Activated naive CD4-positive, alpha-beta T cell treated with anti-CD3 and anti-CD28 coated beads, Interleukin-2, amount 50 U/mL, for 24 hours (primary cell): ENCODE data around the gene C14orf39.

Experiments used
- H3K27ac Mint-ChIP-seq: one replicate; pipeline ENCODE4 v1.8.0; 2021; ENCODE audit warnings: mild to moderate bottlenecking, mixed read lengths
- H3K27me3 Mint-ChIP-seq: one replicate; pipeline ENCODE4 v1.8.0; 2021; ENCODE audit warnings: mixed read lengths
- H3K36me3 Mint-ChIP-seq: one replicate; pipeline ENCODE4 v1.8.0; 2021; ENCODE audit warnings: mixed read lengths
- H3K4me1 Mint-ChIP-seq: one replicate; pipeline ENCODE4 v1.8.0; 2021; ENCODE audit warnings: mixed read lengths
- H3K4me3 Mint-ChIP-seq: one replicate; pipeline ENCODE4 v1.8.0; 2021; ENCODE audit warnings: mild to moderate bottlenecking, mixed read lengths
- H3K9me3 Mint-ChIP-seq: one replicate; pipeline ENCODE4 v1.8.0; 2021; ENCODE audit warnings: mixed read lengths

Gene C14orf39

GRCh38 chr14:60485598-60486251 is at the start of gene C14orf39:
Gene C14orf39, minus strand, starts transcription at chr14:60486063. Its CDS starts 985 bp downstream, at chr14:60485078.
- Mint-ChIP-seq H3K4me3 (no peak within 1 kb of the TSS), H3K27ac (no peak within 1 kb of the TSS), H3K9me3 (peaks cover 3% of the 10 kb centered on the region), H3K4me1 (no peaks in the 10 kb centered on the region), H3K36me3 (no peaks in the 10 kb centered on the region), H3K27me3 (peaks cover 26% of the 10 kb centered on the region)

- Mint-ChIP-seq H3K27me3 (peaks cover 23% of the 10 kb centered on the region), H3K9me3 (no peaks in the 10 kb centered on the region), H3K4me1 (no peaks in the 10 kb centered on the region), H3K27ac (no peak overlapping the region), H3K4me3 (no peak overlapping the region), H3K36me3 (no peaks in the 10 kb centered on the region)
Observed at GRCh38 chr14:60532442-60532841, 46.6 kb upstream of the C14orf39 start.

- Mint-ChIP-seq H3K4me3 (peak overlapping the region; percentile 40), H3K27ac (no peak overlapping the region), H3K27me3 (peaks cover 53% of the 10 kb centered on the region), H3K36me3 (peaks cover 2% of the 10 kb centered on the region), H3K9me3 (no peaks in the 10 kb centered on the region), H3K4me1 (peaks cover 19% of the 10 kb centered on the region)
Observed at GRCh38 chr14:60515511-60516289, 29.8 kb upstream of the C14orf39 start.

- H3K27me3 Mint-ChIP-seq, result peaks cover 50% of the 10 kb centered on the region
- H3K4me1 Mint-ChIP-seq, result peaks cover 23% of the 10 kb centered on the region
- peaks cover 2% of the 10 kb centered on the region for H3K36me3 Mint-ChIP-seq
- H3K27ac Mint-ChIP-seq, result no peak overlapping the region
- no peaks in the 10 kb centered on the region for H3K9me3 Mint-ChIP-seq
- peak overlapping the region; percentile 58 for H3K4me3 Mint-ChIP-seq
Observed at GRCh38 chr14:60514741-60515491, 29.1 kb upstream of the C14orf39 start.

- H3K4me3 Mint-ChIP-seq, result peak overlapping the region; percentile 58
- no peak overlapping the region for H3K27ac Mint-ChIP-seq
- H3K9me3 Mint-ChIP-seq, result no peaks in the 10 kb centered on the region
- H3K27me3 Mint-ChIP-seq, result peaks cover 54% of the 10 kb centered on the region
- H3K4me1 Mint-ChIP-seq, result peaks cover 26% of the 10 kb centered on the region
- H3K36me3 Mint-ChIP-seq, result peaks cover 2% of the 10 kb centered on the region
Observed at GRCh38 chr14:60514378-60514740, 28.5 kb upstream of the C14orf39 start.

GRCh38 chr14:60512973-60513571 is 27.2 kb upstream of the C14orf39 start:
- no peak overlapping the region for H3K4me3 Mint-ChIP-seq
- no peak overlapping the region for H3K27ac Mint-ChIP-seq
- peaks cover 56% of the 10 kb centered on the region for H3K27me3 Mint-ChIP-seq
- H3K9me3 Mint-ChIP-seq, result no peaks in the 10 kb centered on the region
- peaks cover 2% of the 10 kb centered on the region for H3K36me3 Mint-ChIP-seq
- H3K4me1 Mint-ChIP-seq, result peaks cover 27% of the 10 kb centered on the region

- H3K27me3 Mint-ChIP-seq, result peaks cover 58% of the 10 kb centered on the region
- H3K9me3 Mint-ChIP-seq, result no peaks in the 10 kb centered on the region
- no peak overlapping the region for H3K27ac Mint-ChIP-seq
- peaks cover 33% of the 10 kb centered on the region for H3K4me1 Mint-ChIP-seq
- H3K4me3 Mint-ChIP-seq, result no peak overlapping the region
- H3K36me3 Mint-ChIP-seq, result peaks cover 2% of the 10 kb centered on the region
Observed at GRCh38 chr14:60512126-60512525, 26.3 kb upstream of the C14orf39 start.

GRCh38 chr14:60510951-60511599 is 25.2 kb upstream of the C14orf39 start:
- Mint-ChIP-seq H3K9me3 (no peaks in the 10 kb centered on the region), H3K27me3 (peaks cover 51% of the 10 kb centered on the region), H3K4me3 (peak overlapping the region; percentile 68), H3K36me3 (peaks cover under 1% of the 10 kb centered on the region), H3K27ac (no peak overlapping the region), H3K4me1 (peaks cover 29% of the 10 kb centered on the region)

- Mint-ChIP-seq H3K4me3 (no peak overlapping the region), H3K4me1 (peaks cover 27% of the 10 kb centered on the region), H3K27me3 (peaks cover 54% of the 10 kb centered on the region), H3K27ac (no peak overlapping the region), H3K9me3 (no peaks in the 10 kb centered on the region), H3K36me3 (no peaks in the 10 kb centered on the region)
Observed at GRCh38 chr14:60510254-60510950, 24.5 kb upstream of the C14orf39 start.

GRCh38 chr14:60509438-60510253 is 23.8 kb upstream of the C14orf39 start:
- peak overlapping the region; percentile 44 for H3K4me3 Mint-ChIP-seq
- no peak overlapping the region for H3K27ac Mint-ChIP-seq
- peaks cover 55% of the 10 kb centered on the region for H3K27me3 Mint-ChIP-seq
- no peaks in the 10 kb centered on the region for H3K36me3 Mint-ChIP-seq
- H3K4me1 Mint-ChIP-seq, result peaks cover 26% of the 10 kb centered on the region
- no peaks in the 10 kb centered on the region for H3K9me3 Mint-ChIP-seq

- H3K9me3 Mint-ChIP-seq, result no peaks in the 10 kb centered on the region
- H3K4me1 Mint-ChIP-seq, result peaks cover 19% of the 10 kb centered on the region
- no peaks in the 10 kb centered on the region for H3K36me3 Mint-ChIP-seq
- H3K27ac Mint-ChIP-seq, result no peak within 1 kb of the TSS
- H3K4me3 Mint-ChIP-seq, result peak within 1 kb of the TSS; percentile 44
- H3K27me3 Mint-ChIP-seq, result peaks cover 53% of the 10 kb centered on the region
Observed at GRCh38 chr14:60508707-60509437, 23.0 kb upstream of the C14orf39 start, which contains the start of gene SIX6. Gene SIX6, plus strand, starts transcription at chr14:60509146. Its CDS starts 253 bp downstream, at chr14:60509399.

GRCh38 chr14:60508363-60508706 is 22.5 kb upstream of the C14orf39 start:
- H3K9me3 Mint-ChIP-seq, result no peaks in the 10 kb centered on the region
- H3K36me3 Mint-ChIP-seq, result no peaks in the 10 kb centered on the region
- peaks cover 54% of the 10 kb centered on the region for H3K27me3 Mint-ChIP-seq
- H3K4me3 Mint-ChIP-seq, result no peak overlapping the region
- H3K27ac Mint-ChIP-seq, result no peak overlapping the region
- H3K4me1 Mint-ChIP-seq, result peaks cover 19% of the 10 kb centered on the region

- Mint-ChIP-seq H3K36me3 (no peaks in the 10 kb centered on the region), H3K27me3 (peaks cover 48% of the 10 kb centered on the region), H3K9me3 (no peaks in the 10 kb centered on the region), H3K4me3 (no peak overlapping the region), H3K4me1 (peaks cover 19% of the 10 kb centered on the region), H3K27ac (no peak overlapping the region)
Observed at GRCh38 chr14:60506985-60507829, 21.3 kb upstream of the C14orf39 start.
